ENCODE measurements around the gene PILRA.

- TF ChIP-seq, protein P1, sequence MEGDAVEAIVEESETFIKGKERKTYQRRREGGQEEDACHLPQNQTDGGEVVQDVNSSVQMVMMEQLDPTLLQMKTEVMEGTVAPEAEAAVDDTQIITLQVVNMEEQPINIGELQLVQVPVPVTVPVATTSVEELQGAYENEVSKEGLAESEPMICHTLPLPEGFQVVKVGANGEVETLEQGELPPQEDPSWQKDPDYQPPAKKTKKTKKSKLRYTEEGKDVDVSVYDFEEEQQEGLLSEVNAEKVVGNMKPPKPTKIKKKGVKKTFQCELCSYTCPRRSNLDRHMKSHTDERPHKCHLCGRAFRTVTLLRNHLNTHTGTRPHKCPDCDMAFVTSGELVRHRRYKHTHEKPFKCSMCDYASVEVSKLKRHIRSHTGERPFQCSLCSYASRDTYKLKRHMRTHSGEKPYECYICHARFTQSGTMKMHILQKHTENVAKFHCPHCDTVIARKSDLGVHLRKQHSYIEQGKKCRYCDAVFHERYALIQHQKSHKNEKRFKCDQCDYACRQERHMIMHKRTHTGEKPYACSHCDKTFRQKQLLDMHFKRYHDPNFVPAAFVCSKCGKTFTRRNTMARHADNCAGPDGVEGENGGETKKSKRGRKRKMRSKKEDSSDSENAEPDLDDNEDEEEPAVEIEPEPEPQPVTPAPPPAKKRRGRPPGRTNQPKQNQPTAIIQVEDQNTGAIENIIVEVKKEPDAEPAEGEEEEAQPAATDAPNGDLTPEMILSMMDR (IDR thresholded peaks at IDR 0.05 in 4 of 5, conservative IDR thresholded peaks at IDR 0.05 in 1 of 5) = no peak
- TF ChIP-seq POLR2A (IDR thresholded peaks at IDR 0.05) = no peak
These were observed 5.3 kb upstream of the PILRA start for GRCh38 chr7:100367676-100368613.

Data from gastrocnemius medialis (tissue), 4 donors.